ENCODE measurements around the gene HBS1L. TPM values are rescaled to one million over a fixed set of nuclear protein-coding genes. Genes with fewer than 3 reads are reported as not detected.

Gene HBS1L
- polyA plus RNA-seq, 1 experiment: 101 TPM

GRCh38 chr6:135002229-135002844, 52.3 kb downstream of the HBS1L start:
- ChIA-PET CTCF (interaction anchor here (0.5 to 1.6 kb wide), 16 partner anchors 9 to 880 kb away, joined by 3 to 15 read pairs (median 4); no protein-coding TSS in a partner anchor), POLR2A (no interaction called here)
- H3K27ac ChIP-seq (ENCODE audit: low read depth, low read length): no peak overlapping the region
- DNase-seq (ENCODE audit: low read depth, low spot score): no peak
- TF ChIP-seq CTCF (IDR thresholded peaks at IDR 0.05; ENCODE audit: low read depth, low read length): peak; percentile 76
- no peaks in the 10 kb centered on the region for H3K27me3 ChIP-seq (ENCODE audit: control insufficient read depth, insufficient read depth, low read length)
- H3K9me3 ChIP-seq (ENCODE audit: control insufficient read depth, insufficient read depth, low read length): no peaks in the 10 kb centered on the region
- no peak overlapping the region for H3K4me3 ChIP-seq (ENCODE audit: low read depth, low read length)

DNA sequence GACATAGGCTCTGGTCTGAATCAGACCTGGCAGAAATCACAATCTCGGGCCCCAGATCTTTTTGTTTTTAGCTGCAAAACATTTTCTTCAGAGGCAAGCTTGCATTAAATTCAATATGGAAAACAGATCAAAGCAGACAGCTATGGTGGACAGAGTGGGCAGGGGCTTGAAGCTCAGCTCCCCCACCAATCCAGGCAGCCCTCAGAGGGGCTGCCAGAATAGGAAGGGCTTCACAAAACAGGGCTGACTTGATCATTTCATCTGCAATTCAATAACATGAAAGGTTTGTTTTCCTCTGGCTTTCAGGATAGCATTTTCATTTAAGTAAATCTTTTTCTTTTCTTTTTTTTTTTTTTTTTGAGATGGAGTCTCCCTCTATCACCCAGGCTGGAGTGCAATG, 55.5 kb downstream of the HBS1L start:
- Histone ChIP-seq H3K27me3 (ENCODE audit: control insufficient read depth, insufficient read depth, low read length) (no peaks in the 10 kb centered on the region), H3K9me3 (ENCODE audit: control insufficient read depth, insufficient read depth, low read length) (no peaks in the 10 kb centered on the region), H3K27ac (ENCODE audit: low read depth, low read length) (no peak overlapping the region), H3K4me3 (ENCODE audit: low read depth, low read length) (no peak overlapping the region)
- ChIA-PET CTCF (interaction anchor here (1.3 kb wide), 1 partner anchor 10 kb away, joined by 3 read pairs; no protein-coding TSS in a partner anchor), POLR2A (no interaction called here)
- TF ChIP-seq CTCF (IDR thresholded peaks at IDR 0.05; ENCODE audit: low read depth, low read length): no peak
- no peak for DNase-seq (ENCODE audit: low read depth, low spot score)

DNA sequence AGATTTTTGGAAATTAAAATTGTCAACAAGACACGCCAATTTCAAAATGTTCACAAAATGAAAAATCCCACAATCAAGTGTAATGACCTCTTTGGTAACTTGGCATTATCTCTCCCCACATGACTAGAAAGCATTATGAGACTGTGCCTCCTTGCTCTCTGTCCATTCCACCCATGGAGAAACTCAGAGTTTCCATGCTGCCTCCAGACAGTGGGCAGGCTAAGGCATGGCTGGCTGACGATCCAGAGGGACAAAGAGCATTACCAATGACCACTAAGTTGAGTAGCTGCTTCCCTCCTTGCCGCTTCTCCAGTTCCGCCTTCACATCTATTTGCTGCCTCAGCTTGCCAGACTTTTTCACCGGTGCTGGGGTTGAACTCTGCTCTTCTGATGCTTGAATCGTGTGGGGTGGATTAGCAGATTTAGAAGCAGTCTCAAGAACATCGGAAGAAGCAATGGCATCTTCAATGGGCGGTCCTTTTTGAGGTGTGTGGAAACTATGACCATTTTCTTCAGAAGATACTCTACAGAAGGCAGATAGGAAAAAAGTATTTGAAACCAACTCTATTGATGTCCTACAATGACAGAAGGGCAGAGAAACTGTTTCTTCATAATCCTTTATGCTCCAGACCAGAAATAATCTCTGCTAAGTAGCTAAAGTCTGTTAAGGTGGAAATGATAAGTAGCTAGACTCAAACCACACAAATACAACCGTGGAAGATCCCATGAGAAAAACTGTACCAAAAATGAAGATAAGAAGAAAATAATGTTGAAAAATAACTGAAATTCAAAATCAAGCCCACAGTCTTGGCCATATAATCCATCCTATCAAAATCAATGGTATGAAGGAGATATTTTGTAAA, 57.3 kb downstream of the HBS1L start:
- no peak overlapping the region for H3K4me3 ChIP-seq (ENCODE audit: low read depth, low read length)
- POLR2A ChIA-PET: interaction anchor here (0.6 kb wide), 1 partner anchor 15 kb away, joined by 3 read pairs; no protein-coding TSS in a partner anchor
- DNase-seq (ENCODE audit: low read depth, low spot score): no peak
- TF ChIP-seq CTCF (IDR thresholded peaks at IDR 0.05; ENCODE audit: low read depth, low read length): no peak
- H3K9me3 ChIP-seq (ENCODE audit: control insufficient read depth, insufficient read depth, low read length): no peaks in the 10 kb centered on the region
- H3K27me3 ChIP-seq (ENCODE audit: control insufficient read depth, insufficient read depth, low read length): no peaks in the 10 kb centered on the region
- no peak overlapping the region for H3K27ac ChIP-seq (ENCODE audit: low read depth, low read length)
- CTCF ChIA-PET: interaction anchor here (0.5 kb wide), 1 partner anchor 147 kb away, joined by 5 read pairs; no protein-coding TSS in a partner anchor

- H3K27ac ChIP-seq (ENCODE audit: low read depth, low read length): no peak overlapping the region
- H3K4me3 ChIP-seq (ENCODE audit: low read depth, low read length): no peak overlapping the region
- ChIA-PET POLR2A (no interaction called here), CTCF (interaction anchor here (0.9 kb wide), 1 partner anchor 188 kb away, joined by 3 read pairs; no protein-coding TSS in a partner anchor)
- TF ChIP-seq CTCF (IDR thresholded peaks at IDR 0.05; ENCODE audit: low read depth, low read length): no peak
- DNase-seq (ENCODE audit: low read depth, low spot score): no peak
- no peaks in the 10 kb centered on the region for H3K9me3 ChIP-seq (ENCODE audit: control insufficient read depth, insufficient read depth, low read length)
- H3K27me3 ChIP-seq (ENCODE audit: control insufficient read depth, insufficient read depth, low read length): no peaks in the 10 kb centered on the region
These were observed 59.1 kb downstream of the HBS1L start for GRCh38 chr6:134995536-134995935.

DNA sequence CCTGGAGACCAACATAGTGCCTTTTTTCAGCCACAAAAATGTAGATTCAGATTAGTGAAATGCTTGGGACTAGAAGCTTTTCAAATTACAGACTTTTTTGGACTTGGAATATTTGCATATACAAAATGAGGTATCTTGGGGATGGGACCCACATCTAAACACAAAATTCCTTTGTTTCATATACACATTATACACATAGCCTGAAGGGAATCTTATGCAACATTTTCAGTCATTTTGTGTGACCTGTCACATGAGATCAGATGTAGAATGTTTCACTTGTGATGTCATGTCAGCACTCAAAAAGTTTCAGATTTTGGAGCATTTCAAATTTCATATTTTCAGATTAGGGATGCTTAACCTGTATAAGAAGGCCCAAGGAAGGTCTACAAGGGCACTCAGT, 60.2 kb downstream of the HBS1L start:
- no peaks in the 10 kb centered on the region for H3K27me3 ChIP-seq (ENCODE audit: control insufficient read depth, insufficient read depth, low read length)
- ChIA-PET POLR2A (no interaction called here), CTCF (interaction anchor here (2.3 kb wide), 1 partner anchor 8 kb away, joined by 15 read pairs; no protein-coding TSS in a partner anchor)
- no peak for DNase-seq (ENCODE audit: low read depth, low spot score)
- H3K27ac ChIP-seq (ENCODE audit: low read depth, low read length): no peak overlapping the region
- no peak overlapping the region for H3K4me3 ChIP-seq (ENCODE audit: low read depth, low read length)
- no peak for TF ChIP-seq CTCF (IDR thresholded peaks at IDR 0.05; ENCODE audit: low read depth, low read length)
- H3K9me3 ChIP-seq (ENCODE audit: control insufficient read depth, insufficient read depth, low read length): no peaks in the 10 kb centered on the region
